Glutamatergic neuron (in vitro differentiated cells): ENCODE data around the gene BOLA3. TPM values are rescaled to one million over a fixed set of nuclear protein-coding genes. Genes with fewer than 3 reads are reported as not detected.

Source experiments
- DNase-seq: peaks from one replicate; pipeline ENCODE4 v3.0.0; 2022
- H3K27ac Mint-ChIP-seq: one replicate; pipeline ENCODE4 v1.8.0; 2020; ENCODE audit warnings: mild to moderate bottlenecking, mixed read lengths, inconsistent platforms; ENCODE audit not compliant: unreplicated experiment
- H3K27me3 Mint-ChIP-seq: one replicate; pipeline ENCODE4 v1.8.0; 2020; ENCODE audit warnings: mild to moderate bottlenecking, moderate library complexity, mixed read lengths, inconsistent platforms; ENCODE audit not compliant: unreplicated experiment
- H3K36me3 Mint-ChIP-seq: one replicate; pipeline ENCODE4 v1.8.0; 2020; ENCODE audit warnings: mild to moderate bottlenecking, mixed read lengths, inconsistent platforms; ENCODE audit not compliant: unreplicated experiment
- H3K4me1 Mint-ChIP-seq: one replicate; pipeline ENCODE4 v1.8.0; 2020; ENCODE audit warnings: mild to moderate bottlenecking, low read depth, mixed read lengths, inconsistent platforms; ENCODE audit not compliant: unreplicated experiment
- H3K4me3 Mint-ChIP-seq: one replicate; pipeline ENCODE4 v1.8.0; 2020; ENCODE audit warnings: mild to moderate bottlenecking, mixed read lengths, inconsistent platforms; ENCODE audit not compliant: unreplicated experiment
- H3K9me3 Mint-ChIP-seq: one replicate; pipeline ENCODE4 v1.8.0; 2020; ENCODE audit warnings: mild to moderate bottlenecking, moderate library complexity, mixed read lengths, inconsistent platforms; ENCODE audit not compliant: unreplicated experiment
- total RNA-seq: library from RNA; stranded (reverse); fragmentation: NEBNext Ultra II Directional; extraction: Animal tissue kit (Norgen Biotek cat#: 25700); gene quantifications from one replicate; pipeline ENCODE4 v1.2.1, GENCODE V29; 2021; ENCODE audit not compliant: unreplicated experiment
- TF ChIP-seq, protein P1 (sequence below): fragments of 200-600 bp; sonication (generic); IDR thresholded peaks from one replicate; pipeline ENCODE4 v1.5.0; 2021; ENCODE audit not compliant: partially characterized antibody, unreplicated experiment

BOLA3 gene
- total RNA-seq, 1 donor from 2014 or later: 17.7 TPM

- H3K4me3 Mint-ChIP-seq: peak overlapping the region; percentile 25
- no peak overlapping the region for H3K27ac Mint-ChIP-seq
- TF ChIP-seq, protein P1, sequence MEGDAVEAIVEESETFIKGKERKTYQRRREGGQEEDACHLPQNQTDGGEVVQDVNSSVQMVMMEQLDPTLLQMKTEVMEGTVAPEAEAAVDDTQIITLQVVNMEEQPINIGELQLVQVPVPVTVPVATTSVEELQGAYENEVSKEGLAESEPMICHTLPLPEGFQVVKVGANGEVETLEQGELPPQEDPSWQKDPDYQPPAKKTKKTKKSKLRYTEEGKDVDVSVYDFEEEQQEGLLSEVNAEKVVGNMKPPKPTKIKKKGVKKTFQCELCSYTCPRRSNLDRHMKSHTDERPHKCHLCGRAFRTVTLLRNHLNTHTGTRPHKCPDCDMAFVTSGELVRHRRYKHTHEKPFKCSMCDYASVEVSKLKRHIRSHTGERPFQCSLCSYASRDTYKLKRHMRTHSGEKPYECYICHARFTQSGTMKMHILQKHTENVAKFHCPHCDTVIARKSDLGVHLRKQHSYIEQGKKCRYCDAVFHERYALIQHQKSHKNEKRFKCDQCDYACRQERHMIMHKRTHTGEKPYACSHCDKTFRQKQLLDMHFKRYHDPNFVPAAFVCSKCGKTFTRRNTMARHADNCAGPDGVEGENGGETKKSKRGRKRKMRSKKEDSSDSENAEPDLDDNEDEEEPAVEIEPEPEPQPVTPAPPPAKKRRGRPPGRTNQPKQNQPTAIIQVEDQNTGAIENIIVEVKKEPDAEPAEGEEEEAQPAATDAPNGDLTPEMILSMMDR: no peak
- no peaks in the 10 kb centered on the region for H3K4me1 Mint-ChIP-seq
- no peak for DNase-seq
- H3K9me3 Mint-ChIP-seq: peaks cover 5% of the 10 kb centered on the region
- no peaks in the 10 kb centered on the region for H3K36me3 Mint-ChIP-seq
- H3K27me3 Mint-ChIP-seq: peaks cover 7% of the 10 kb centered on the region
These were observed 2.0 kb upstream of the BOLA3 start for GRCh38 chr2:74149570-74150319.

GRCh38 chr2:74149247-74149525 is 1.5 kb upstream of the BOLA3 start:
- Mint-ChIP-seq H3K4me3 (no peak overlapping the region), H3K9me3 (peaks cover 5% of the 10 kb centered on the region), H3K4me1 (no peaks in the 10 kb centered on the region), H3K27me3 (peaks cover 7% of the 10 kb centered on the region), H3K36me3 (no peaks in the 10 kb centered on the region), H3K27ac (no peak overlapping the region)
- no peak for DNase-seq
- TF ChIP-seq, protein P1: no peak

- H3K4me3 Mint-ChIP-seq: no peak overlapping the region
- no peaks in the 10 kb centered on the region for H3K4me1 Mint-ChIP-seq
- H3K36me3 Mint-ChIP-seq: no peaks in the 10 kb centered on the region
- TF ChIP-seq, protein P1: no peak
- H3K9me3 Mint-ChIP-seq: peaks cover 5% of the 10 kb centered on the region
- no peak overlapping the region for H3K27ac Mint-ChIP-seq
- peaks cover 7% of the 10 kb centered on the region for H3K27me3 Mint-ChIP-seq
- no peak for DNase-seq
These were observed 940 bp upstream of the BOLA3 start for GRCh38 chr2:74148457-74149246.

GRCh38 chr2:74146929-74147726 is 584 bp downstream of the BOLA3 start:
- peaks cover 5% of the 10 kb centered on the region for H3K9me3 Mint-ChIP-seq
- no peaks in the 10 kb centered on the region for H3K36me3 Mint-ChIP-seq
- peaks cover 10% of the 10 kb centered on the region for H3K27me3 Mint-ChIP-seq
- no peak overlapping the region for H3K4me3 Mint-ChIP-seq
- TF ChIP-seq, protein P1: no peak
- peaks cover 5% of the 10 kb centered on the region for H3K4me1 Mint-ChIP-seq
- no peak overlapping the region for H3K27ac Mint-ChIP-seq
- DNase-seq: no peak

DNA sequence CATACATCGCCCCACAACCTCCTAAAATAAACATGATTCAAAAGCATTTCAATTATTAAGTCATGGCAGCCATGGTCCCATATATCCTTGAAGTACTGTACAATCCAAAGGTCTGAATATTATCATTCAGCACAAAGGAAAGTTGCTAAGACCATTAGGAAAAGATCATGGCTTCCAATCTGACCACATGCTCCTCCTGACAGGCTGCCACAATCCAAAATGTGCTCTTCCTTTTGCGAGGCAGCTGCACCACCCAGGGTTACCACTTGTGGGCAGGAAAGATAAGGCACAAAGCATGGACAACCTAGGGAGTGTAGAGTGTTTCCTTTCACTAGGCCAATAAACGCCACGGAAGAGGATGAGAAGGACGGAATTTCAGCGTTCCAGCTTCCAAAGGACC is 5.4 kb downstream of the BOLA3 start:
- TF ChIP-seq, protein P1: peak; percentile 38
- peaks cover 8% of the 10 kb centered on the region for H3K9me3 Mint-ChIP-seq
- peaks cover 7% of the 10 kb centered on the region for H3K27me3 Mint-ChIP-seq
- peaks cover 10% of the 10 kb centered on the region for H3K4me1 Mint-ChIP-seq
- DNase-seq: peak; percentile 45
- no peak overlapping the region for H3K4me3 Mint-ChIP-seq
- H3K27ac Mint-ChIP-seq: peak overlapping the region; percentile 87
- no peaks in the 10 kb centered on the region for H3K36me3 Mint-ChIP-seq
